ENCODE data around the gene MIOX.
A peak's percentile ranks its signal among the peaks of the same experiment; 100 is the strongest.
"Not testable (repeated sequence)": the region's sequence is repeated elsewhere in the genome, so short reads cannot be mapped to it uniquely, and the experiment has no call there.

Gene MIOX

DNA sequence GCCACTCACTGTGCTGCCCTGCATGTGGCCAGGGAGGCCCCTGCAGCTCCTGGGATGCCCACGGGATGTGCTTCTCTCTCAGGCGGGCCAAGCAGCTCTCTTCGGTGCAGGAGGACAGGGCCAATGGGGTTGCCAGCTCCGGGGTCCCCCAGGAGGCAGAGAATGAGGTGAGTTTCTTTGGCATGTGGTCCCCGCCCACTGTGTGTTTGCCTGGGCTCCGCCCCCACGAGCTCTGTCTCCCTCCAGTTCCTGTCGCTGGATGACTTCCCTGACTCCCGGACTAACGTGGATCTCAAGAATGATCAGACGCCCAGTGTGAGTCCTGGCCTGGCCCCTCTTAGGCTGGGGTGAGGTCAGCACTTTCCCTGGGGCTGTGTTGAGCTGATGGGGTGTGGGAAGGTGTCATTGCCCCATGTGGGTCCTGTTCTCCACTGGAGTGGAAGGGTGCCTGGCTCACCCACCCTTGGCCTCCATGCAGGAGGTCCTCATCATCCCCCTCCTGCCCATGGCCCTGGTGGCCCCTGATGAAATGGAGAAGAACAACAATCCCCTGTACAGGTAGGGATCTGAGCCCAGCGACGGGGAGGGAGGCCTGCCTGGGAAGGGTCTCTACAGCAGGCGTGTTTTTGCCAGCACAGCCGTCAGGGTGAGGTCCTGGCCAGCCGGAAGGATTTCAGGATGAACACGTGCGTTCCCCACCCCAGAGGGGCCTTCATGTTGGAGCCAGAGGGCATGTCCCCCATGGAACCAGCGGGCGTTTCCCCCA, 31.0 kb downstream of the MIOX start:
- DNase-seq (ENCODE audit: low spot score) = no peak

DNA sequence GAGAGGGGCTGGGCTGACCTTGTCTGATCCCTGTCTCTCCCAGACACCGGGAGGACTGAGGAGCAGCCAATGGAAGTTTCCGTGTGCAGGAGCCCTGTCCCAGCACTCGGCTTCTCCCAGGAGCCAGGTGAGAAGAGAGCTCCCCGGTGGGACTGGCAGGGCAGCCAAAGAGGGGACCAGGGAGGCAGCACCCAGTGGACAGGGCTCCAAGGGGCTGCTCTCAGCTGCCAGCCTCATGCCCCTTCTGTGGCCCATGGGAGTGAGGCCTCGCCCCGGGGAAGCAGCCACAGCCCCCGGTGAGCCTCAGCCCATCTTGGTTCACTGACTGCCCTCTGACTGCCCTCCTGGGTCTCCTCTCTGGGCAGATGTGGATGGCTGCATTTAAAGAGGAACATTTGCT, 31.9 kb downstream of the MIOX start:
- no peak for DNase-seq (ENCODE audit: low spot score)

DNA sequence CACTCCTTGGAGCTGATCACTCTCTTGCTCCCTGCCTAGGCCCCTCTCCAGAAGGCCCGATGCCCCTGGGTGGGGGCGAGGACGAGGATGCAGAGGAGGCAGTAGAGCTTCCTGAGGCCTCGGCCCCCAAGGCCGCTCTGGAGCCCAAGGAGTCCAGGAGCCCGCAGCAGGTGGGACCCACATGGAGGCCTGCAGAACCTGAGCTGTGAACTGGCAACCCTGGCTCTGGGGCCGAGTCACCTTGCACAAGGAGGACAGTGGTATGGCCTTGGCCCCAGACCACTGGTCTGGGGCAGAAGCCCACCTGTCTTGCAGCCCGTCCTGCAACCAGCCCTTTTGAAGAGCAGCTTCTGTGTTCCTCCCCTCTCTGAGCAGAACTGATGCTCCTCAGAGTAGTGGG, 32.5 kb downstream of the MIOX start:
- no peak for DNase-seq (ENCODE audit: low spot score)

DNA sequence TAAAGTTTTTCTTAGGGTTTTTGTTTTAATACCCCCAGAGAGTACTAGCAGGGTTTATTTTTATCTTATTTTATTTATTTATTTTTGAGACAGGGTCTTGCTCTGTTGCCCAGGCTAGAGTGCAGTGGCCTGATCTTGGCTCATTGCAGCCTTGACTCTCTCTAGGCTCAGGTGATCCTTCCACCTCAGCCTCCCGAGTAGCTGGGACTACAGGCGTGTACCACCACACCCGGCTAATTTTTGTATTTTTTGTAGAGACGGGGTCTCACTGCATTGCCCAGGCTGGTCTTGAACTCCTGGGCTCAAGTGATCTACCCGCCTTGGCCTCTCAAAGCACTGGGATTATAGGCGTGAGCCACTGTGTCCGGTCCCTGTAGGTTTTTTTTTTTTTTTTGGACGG, 33.5 kb downstream of the MIOX start:
- DNase-seq (ENCODE audit: low spot score) = not testable (repeated sequence)

DNA sequence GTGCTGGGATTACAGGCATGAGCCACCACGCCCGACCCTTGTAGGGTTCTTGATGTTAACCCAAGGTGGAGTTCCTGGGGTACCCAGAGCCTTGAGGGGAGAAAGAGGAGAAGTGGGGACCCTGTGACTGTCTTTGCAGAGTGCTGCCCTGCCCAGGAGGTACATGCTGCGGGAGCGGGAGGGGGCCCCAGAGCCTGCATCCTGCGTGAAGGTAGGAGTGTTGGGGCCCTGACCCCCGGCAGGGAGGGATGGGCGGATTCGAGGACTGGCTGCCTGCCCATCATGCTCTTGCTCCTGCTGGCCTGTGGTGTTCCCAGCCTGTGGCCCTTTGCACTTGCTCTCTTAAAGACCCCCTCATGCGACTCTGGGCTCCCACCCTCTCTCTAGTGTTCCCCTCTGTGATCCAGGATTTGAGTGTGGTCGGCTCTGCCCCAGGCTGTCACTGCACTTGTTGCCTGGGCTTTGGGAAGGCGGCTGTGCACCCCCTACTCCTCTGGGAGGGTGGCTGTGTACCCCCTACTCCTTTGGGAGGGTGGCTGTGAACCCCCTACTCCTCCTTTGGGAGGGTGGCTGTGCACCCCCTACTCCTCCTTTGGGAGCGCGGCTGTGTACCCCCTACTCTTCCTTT, 34.3 kb downstream of the MIOX start:
- DNase-seq (ENCODE audit: low spot score) = no peak

DNA sequence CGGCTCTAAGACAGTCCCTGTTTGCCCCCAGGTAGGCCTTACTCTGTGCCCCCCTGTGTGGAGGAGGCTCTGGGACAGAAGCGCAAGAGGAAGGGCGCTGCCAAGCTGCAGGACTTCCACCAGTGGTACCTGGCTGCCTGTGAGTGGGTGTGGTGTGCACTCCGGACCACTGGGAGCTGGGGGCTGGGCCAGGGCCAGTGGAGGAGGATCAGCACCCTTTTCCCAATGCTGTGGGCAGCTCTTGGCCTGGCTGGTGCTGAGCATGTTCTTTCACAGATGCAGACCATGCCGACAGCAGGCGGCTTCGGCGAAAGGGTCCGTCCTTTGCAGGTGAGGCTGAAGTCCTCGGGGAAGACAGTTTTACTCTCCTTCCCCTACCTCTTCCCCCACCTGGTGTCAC, 35.1 kb downstream of the MIOX start:
- no peak for DNase-seq (ENCODE audit: low spot score)

DNA sequence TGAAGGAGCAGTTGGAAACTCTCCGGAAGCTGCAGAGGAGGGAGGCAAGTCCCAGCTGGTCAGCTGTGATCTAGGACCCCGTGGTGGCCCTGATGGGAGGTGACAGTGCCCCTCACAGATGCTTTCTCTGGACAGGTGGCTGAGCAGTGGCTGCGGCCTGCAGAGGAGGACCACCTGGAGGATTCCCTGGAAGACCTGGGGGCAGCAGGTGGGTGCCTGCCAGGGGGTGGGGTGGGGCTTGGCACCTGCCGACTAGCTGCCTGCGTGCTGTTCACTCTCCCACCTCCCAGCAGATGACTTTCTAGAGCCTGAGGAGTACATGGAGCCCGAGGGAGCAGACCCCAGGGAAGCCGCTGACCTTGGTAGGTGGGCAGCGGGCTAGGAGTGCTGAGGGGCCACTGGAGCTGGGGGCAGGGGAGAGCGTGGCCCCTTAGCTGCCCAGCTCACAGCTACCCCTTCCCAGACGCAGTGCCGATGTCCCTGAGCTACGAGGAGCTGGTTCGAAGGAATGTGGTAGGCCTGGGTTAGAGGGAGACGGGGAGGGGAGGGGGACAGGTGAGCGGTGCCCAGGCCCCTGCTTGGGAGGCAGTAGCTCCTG, 35.6 kb downstream of the MIOX start:
- no peak for DNase-seq (ENCODE audit: low spot score)

DNA sequence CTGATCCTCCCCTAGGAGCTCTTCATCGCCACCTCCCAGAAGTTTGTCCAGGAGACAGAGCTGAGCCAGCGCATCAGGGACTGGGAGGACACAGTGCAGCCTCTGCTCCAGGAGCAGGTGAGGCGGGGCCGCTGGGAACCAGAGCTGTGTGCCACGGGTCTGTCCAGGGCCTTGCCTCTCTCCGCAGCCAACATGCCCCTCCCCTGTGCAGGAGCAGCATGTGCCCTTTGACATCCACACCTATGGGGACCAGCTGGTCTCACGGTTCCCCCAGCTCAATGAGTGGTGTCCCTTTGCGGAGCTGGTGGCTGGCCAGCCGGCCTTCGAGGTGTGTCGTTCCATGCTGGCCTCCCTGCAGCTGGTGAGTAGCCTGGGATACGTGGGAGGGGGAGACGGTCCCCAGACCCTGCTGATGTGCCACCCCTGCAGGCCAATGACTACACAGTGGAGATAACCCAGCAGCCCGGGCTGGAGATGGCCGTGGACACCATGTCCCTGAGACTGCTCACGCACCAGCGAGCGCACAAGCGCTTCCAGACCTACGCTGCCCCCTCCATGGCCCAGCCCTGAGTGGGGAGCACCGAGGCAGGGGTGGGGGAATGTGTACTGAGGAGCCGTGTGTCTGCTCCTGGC, 36.3 kb downstream of the MIOX start:
- DNase-seq (ENCODE audit: low spot score) = no peak

DNA sequence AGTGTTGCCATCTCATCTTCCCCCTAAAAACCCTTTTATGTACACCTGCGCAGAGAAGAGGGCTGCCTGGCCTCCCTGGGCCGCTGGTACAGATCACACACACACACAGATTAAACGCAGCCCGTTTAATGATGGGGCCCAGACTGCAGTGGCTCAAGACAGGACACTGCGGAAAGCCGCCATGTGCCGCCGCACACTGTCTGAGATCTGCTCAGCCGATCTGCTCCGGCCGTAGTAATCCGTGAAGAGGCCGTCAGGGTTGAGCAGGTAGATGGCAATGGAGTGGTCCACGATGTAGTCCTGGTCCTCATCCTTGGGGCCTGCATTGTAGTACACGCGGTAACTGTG, 36.8 kb downstream of the MIOX start:
- DNase-seq (ENCODE audit: low spot score) = no peak

DNA sequence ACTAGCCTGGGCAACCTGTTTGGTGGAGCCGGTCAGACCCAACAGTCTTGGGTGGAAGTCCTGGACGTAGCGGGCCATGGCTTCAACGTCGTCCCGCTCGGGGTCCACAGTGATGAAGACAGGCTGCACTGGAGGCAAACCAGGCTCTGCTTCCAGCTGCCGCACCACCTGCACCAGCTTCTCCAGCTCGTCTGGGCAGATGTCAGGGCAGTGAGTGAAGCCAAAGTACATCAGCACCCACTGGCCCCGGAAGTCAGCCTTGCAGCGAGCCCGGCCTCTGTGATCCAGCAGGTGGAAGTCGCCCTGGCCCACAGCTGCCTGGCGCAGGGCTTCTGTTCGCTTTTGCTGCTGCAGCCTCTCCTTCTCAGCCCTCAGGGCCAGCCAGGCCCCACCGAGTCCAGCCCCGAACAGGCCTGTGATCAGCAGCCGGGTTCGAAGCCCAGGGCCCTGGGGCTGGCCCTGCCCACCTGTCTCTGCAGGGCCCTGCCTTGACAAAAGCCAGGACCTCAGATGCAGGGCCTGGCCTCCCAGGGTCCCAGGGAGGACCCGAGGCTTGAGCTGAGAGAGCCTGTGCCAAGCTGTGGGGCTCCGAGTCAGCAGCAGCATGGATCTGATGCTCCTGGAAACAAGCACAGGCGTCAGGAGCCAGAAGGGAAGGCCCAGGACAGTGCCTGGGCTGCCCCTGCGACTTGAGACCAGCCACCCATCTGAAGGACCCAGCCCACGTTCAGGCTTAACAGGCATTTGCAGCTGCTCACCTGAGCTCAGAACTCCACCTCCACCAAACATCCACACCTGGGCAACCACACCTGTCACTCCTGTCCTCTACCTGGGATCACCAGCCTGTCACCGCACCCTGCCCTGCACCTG, 37.4 kb downstream of the MIOX start:
- no peak for DNase-seq (ENCODE audit: low spot score)

DNA sequence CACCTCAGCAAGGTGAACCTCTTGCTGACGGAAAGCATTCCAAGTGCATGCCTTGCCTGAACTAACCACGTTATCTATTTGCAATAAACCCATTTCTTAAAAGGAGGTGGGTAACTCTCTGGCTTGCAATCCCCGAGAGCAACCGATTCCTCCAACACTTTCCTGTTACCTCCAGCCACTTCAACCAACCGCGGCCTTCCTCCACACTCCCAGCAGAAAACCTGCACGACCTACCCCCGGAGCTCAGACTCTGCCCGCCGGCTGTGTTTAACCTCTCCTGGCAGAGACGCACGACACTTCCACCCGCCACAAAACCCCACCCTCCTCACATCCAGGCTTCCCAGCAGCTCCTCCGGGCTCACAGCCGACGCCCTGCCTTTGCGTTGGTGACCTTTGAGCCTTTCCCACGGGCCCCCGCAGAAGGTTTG, 38.0 kb downstream of the MIOX start:
- DNase-seq (ENCODE audit: low spot score) = no peak

DNA sequence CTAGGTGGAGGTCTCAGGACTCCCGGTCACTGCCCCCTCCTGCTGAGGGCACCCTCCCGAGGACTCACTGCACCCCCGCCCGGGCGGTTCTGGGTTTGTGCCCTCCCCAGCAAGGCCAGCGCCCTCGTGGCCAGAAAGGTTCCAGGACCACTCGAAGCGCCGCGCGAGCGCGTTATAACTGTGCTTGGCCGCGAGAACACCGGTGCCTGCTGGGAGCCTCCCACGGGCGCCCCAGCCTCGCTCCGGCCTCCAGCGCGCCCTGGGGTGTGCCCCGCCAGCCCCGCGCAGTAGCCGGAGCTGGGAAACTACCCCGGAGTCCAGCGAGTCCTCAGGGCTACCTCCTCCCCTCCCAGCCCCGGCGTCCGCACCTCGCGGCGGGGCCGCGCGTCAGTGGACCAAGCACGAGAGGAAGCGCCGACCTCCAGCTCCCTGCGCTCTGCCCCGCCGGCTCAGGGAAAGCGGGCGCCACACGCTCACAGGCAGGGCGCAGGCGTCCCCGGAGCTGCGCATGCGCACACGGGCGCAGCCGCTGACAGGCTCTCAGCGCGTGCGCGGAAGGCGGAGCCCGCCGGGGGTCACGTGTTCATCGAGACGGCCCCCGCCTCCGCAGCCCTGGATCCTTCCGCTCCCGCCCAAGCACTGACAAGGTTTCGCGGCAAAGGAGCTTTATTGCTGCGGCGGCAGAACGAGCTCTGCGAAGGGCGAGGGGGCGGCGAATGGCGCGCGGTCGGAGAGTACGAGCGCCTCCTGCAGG, 38.6 kb downstream of the MIOX start, which contains the start of gene SCO2:
SCO2 (minus strand) TSS at position 495 of the 754 bp plus-strand sequence. CDS start 1,187 bp downstream, outside the sequence.
- DNase-seq (ENCODE audit: low spot score) = peak; percentile 99

DNA sequence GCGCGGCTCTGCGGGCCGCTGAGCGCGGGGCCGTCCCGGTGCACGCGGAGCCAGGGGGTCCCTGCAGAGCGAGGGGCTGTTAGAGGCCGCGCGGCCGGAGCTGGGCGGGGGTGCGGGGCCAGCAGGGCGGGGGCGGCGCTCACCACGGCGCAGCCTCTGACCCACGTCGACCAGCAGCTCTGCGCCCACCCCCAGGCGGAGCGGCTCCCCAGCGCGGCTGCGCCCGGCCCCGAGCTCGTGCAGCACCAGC, 39.1 kb downstream of the MIOX start:
- no peak for DNase-seq (ENCODE audit: low spot score)

DNA sequence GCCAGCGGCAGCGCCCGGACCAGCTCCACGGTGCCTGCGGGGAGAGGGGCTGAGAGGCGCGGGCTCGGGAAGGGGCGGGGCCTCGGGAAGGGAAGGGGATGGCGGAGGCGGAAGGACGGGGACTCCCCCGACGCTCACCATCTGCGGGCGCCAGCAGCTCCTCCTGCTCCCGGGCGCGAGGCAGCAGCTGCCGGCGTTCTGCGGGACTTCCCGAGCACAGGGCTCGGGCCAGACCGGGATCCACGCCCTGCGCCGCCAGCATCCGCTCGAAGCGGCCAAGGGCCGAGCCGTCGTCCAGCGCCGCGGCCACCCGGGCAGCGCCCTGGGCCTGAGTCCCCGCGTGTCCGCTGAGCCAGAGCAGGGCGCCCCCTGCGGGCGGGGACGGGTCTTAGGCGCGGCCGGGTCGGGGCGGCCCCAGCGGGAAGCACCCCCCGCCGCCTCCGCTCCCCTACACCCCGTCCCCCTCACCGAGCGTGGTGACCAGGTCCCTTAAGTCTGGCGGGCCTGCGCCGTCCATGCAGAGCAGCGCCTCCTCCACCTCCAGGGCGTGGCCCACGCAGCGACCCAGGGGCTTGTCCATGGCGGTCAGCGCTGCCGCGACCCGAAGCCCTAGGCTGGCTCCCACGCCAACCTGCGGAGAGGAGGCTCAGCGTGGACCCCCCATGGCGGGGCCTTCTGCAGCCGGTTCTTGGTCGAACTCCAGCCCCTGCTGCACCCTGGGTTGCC, 39.6 kb downstream of the MIOX start:
- peak; percentile 84 for DNase-seq (ENCODE audit: low spot score)

DNA sequence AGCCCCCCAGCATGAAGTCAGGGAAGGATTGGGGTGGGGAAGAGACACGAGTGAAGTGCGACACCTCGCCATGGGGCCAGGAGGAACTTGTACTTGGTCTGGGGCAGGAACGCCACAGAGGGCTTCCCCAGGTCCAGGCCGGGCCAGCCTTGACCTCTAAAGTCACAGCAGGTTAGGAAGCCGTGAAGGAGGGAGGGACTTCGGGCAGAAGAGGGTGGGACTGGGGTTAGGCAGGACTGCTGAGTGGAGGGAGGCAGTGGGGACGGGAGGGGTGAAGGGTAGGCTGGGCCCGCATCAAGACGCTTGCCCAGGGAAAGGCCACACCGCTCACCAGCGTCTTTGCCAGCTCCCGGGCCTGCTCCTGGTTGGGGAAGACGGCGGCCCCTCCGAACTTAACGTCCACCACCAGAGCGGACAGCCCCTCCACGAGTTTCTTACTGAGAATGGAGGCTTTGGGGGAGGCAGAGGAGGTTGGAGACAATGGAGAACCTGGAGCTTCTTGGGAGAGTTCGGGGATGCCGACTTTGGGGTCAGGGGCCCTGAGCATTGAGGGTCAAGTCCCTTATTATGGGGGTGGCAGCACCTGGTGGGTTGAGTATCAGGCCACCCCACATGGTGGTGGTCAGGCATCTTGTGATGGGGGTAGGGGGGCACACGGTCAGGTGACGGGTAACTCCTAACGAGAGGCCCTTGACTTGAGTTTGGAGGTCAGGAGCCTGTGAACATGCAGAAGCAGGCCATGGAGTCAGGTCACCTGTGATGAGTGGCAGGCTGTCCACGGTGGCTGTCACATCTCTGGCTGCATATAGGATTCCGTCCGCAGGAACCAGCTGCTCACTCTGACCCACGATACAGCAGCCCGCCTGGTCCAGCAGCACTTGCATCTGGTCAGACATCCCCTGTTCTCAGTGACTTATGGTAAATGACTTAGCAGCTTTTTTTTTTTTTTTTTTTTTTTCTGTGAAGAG, 40.5 kb downstream of the MIOX start:
- DNase-seq (ENCODE audit: low spot score) = no peak

DNA sequence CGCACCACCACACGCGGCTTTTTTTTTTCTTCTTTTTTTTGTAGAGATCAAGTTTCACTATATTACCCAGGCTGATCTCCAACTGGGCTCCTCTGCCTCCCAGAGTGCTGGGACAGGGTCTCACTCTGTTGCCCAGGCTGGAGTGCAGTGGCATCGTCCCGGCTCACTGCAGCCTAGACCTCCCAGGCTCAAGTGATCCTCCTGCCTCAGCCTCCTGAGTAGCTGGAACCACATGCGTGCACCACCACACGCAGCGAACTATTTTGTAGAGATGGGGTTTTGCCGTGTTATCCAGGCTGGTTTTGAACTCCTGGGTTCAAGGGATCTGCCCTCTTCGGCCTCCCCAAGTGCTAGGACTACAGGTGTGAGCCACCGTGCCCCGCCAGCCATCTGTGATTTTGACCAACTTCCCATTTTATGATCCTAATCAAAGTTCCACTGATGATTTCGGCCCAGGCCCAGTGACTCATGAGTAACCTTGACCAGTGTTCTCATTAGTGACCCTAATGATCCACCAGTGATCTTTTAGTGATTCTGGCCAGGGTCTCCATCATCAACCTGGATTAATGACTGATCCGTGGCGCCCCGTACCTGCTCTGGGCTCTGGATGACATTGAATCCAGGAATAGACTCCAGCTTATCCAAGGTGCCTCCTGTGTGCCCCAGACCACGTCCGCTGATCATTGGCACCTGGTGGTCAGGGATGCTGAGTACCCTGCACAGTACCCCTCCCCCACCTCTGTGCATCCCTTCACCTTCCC, 41.4 kb downstream of the MIOX start:
- DNase-seq (ENCODE audit: low spot score) = no peak

DNA sequence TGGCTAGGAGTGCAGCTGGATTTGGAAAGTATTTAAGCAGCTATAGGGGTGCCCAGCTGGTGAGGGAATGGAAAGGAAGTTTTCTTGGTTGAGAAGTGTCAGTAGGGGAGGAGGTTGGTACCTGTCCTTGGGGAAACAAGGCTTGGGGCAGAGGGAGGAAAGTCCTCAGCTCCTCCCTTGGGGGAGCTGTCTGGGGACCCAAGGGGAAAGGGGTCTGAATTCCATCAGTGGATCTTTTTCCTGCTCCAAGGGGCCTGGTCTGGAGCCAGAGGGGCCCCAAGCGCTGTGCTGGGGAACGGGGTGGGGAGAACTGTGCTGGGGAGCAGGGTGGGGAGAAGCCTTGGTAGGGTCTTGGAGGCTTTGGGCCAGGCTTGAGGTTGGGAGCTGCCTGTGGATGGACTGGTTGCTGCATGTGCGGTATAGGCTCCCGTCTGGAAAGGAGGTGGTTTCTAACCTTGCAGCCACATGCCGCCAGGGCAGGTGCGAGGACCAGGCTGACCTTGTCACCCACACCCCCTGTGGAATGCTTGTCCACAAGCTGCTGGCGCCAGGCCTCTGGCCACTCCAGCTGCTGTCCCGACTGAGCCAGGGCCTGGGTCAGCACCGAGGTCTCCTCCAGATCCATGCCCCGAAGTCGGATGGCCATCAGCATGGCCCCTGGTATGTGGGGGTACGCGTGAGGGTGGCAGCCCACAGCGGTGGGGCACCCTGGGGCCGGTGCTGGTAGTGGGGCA, 42.2 kb downstream of the MIOX start:
- peak; percentile 5 for DNase-seq (ENCODE audit: low spot score)

DNA sequence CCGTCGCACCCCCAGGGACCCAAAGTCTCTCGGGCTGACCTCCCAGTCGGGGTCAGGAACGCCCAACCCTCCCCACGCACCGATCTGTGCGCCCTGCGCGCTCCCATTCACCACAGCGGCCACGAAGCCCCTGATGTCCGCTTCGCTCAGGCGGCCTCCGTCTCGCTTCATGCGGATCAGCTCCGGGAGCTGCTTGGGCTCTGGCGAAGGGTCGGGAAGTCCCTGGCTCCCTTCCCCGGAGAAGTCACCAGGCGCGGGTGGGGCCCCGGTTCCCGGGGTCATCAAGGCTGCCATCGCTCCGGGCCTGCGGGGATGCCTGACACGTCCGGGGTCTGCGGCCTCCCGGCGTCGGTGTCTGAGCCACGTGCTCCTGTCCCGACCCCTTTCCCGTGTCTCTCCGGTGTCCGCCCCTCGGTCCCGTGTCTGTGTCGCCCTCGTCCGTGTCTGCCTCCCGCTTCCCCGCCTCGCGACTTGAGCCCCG, 42.8 kb downstream of the MIOX start:
- DNase-seq (ENCODE audit: low spot score) = peak; percentile 15
